ENCODE measurements around the gene FBXW5. TPM values are rescaled to one million over a fixed set of nuclear protein-coding genes. Genes with fewer than 3 reads are reported as not detected.

Gene FBXW5
- total and polyA plus RNA-seq, 9 of the 15 experiments (the other 6 are each of a cell fraction or from before 2014, with no cell fraction given) = 0.21 to 128 (median 37.0) TPM

- TF ChIP-seq ZNF639 (CRISPR knock-in tag; conservative IDR thresholded peaks at IDR 0.05 in 1 of 2, IDR thresholded peaks at IDR 0.05 in 1 of 2) (peak in 1 of 2 experiments; percentile 63; a peak in 1 of 4 replicates), CBFB (CRISPR knock-in tag; IDR thresholded peaks at IDR 0.05) (no peak), USF1 (CRISPR knock-in tag; IDR thresholded peaks at IDR 0.05) (peak; percentile 62), RAD21 (CRISPR knock-in tag; conservative IDR thresholded peaks at IDR 0.05 in 1 of 2, IDR thresholded peaks at IDR 0.05 in 1 of 2) (no peak), BRD9 (IDR thresholded peaks at IDR 0.05; ENCODE audit: low read depth, partially characterized antibody) (no peak), TEAD4 (IDR thresholded peaks at IDR 0.05; ENCODE audit: low read length) (no peak), TEAD4 (CRISPR knock-in tag; IDR thresholded peaks at IDR 0.05; ENCODE audit: borderline replicate concordance) (0 out of 2 replicates have a peak, but pooled peaks have one; percentile 61), MCM3 (IDR thresholded peaks at IDR 0.05) (no peak), TRIM28 (IDR thresholded peaks at IDR 0.05) (no peak), FIP1L1 (IDR thresholded peaks at IDR 0.05; ENCODE audit: low read depth, low read length, poor library complexity, severe bottlenecking) (peak; percentile 10), CGGBP1 (CRISPR knock-in tag; IDR thresholded peaks at IDR 0.05) (no peak), UBTF (IDR thresholded peaks at IDR 0.05; ENCODE audit: borderline replicate concordance in 1 of 2, low read depth in 2 of 2, low read length in 2 of 2) (0 out of 4 replicates have a peak, but pooled peaks of 1 of the 2 experiments have one; percentile 23), ZFX (CRISPR knock-in tag; IDR thresholded peaks at IDR 0.05) (peak; percentile 84), ATF1 (CRISPR knock-in tag; IDR thresholded peaks at IDR 0.05) (no peak), ATF1 (tag; IDR thresholded peaks at IDR 0.05) (peak; percentile 27; the same call in 1 of the 2 replicates), ZNF140 (CRISPR knock-in tag; IDR thresholded peaks at IDR 0.05) (no peak), RB1 (IDR thresholded peaks at IDR 0.05; ENCODE audit: low read depth) (peak; percentile 96), VEZF1 (CRISPR knock-in tag; IDR thresholded peaks at IDR 0.05) (peak; percentile 80), U2AF2 (optimal IDR thresholded peaks at IDR 0.05; ENCODE audit: low read depth, low read length) (no peak), EGR1 (conservative IDR thresholded peaks at IDR 0.05) (no peak)
Observed at GRCh38 chr9:136991993-136992818, 47.7 kb upstream of the FBXW5 start, which contains the start of gene PAXX (continued).

Measured in K562 (cell line).